Stimulated activated CD4-positive, alpha-beta T cell treated with anti-CD3 and anti-CD28 coated beads, TNF-alpha, amount 100 ng/mL, for 4 hours (primary cell): ENCODE results near the gene SIPA1L3.

ENCODE experiments used
- DNase-seq, 3 experiments: peaks; one replicate each; pipeline ENCODE4 v3.0.0-alpha.2; 2020; ENCODE audit warnings: low read depth in 3 of 3

The SIPA1L3 gene

GRCh38 chr19:38105574-38105973, 198.6 kb downstream of the SIPA1L3 start:
- DNase-seq = no peak

GRCh38 chr19:38107129-38107528, 200.1 kb downstream of the SIPA1L3 start:
- DNase-seq = no peak

- no peak for DNase-seq
Measured at GRCh38 chr19:38111898-38112297, 204.9 kb downstream of the SIPA1L3 start.

GRCh38 chr19:38114651-38115050, 207.6 kb downstream of the SIPA1L3 start:
- no peak for DNase-seq

GRCh38 chr19:38115271-38115802, 208.3 kb downstream of the SIPA1L3 start:
- no peak for DNase-seq

- DNase-seq = no peak
Measured at GRCh38 chr19:38118176-38118575, 211.2 kb downstream of the SIPA1L3 start.

GRCh38 chr19:38120471-38121025, 213.5 kb downstream of the SIPA1L3 start:
- DNase-seq = no peak

- no peak for DNase-seq
Measured at GRCh38 chr19:38122402-38123093, 215.5 kb downstream of the SIPA1L3 start.

- DNase-seq = no peak
Measured at GRCh38 chr19:38125238-38125637, 218.2 kb downstream of the SIPA1L3 start.

- no peak for DNase-seq
Measured at GRCh38 chr19:38130399-38130798, 223.4 kb downstream of the SIPA1L3 start.

- no peak for DNase-seq
Measured at GRCh38 chr19:38132781-38133180, 225.8 kb downstream of the SIPA1L3 start.

GRCh38 chr19:38133319-38133718, 226.3 kb downstream of the SIPA1L3 start:
- no peak for DNase-seq

- no peak for DNase-seq
Measured at GRCh38 chr19:38134540-38135149, 227.6 kb downstream of the SIPA1L3 start.

GRCh38 chr19:38135150-38135998, 228.4 kb downstream of the SIPA1L3 start:
- no peak for DNase-seq

GRCh38 chr19:38139122-38139521, 232.1 kb downstream of the SIPA1L3 start:
- DNase-seq = no peak

- no peak for DNase-seq
Measured at GRCh38 chr19:38141108-38141507, 234.1 kb downstream of the SIPA1L3 start.

GRCh38 chr19:38142176-38143035, 235.4 kb downstream of the SIPA1L3 start:
- DNase-seq = peak in 2 of 3 experiments; percentile 11 to 22

GRCh38 chr19:38143847-38144246, 236.8 kb downstream of the SIPA1L3 start:
- no peak for DNase-seq

GRCh38 chr19:38144667-38145066, 237.7 kb downstream of the SIPA1L3 start:
- no peak for DNase-seq

- no peak for DNase-seq
Measured at GRCh38 chr19:38145623-38146022, 238.6 kb downstream of the SIPA1L3 start.

- no peak for DNase-seq
Measured at GRCh38 chr19:38148337-38148736, 241.3 kb downstream of the SIPA1L3 start.
